Measurements from ENCODE around the gene HCFC1R1. TPM values are rescaled to one million over a fixed set of nuclear protein-coding genes. Genes with fewer than 3 reads are reported as not detected.

The HCFC1R1 gene
- total and polyA plus RNA-seq, 4 experiments from 2014 or later, result 16.0 to 23.8 (median 18.2) TPM

DNA sequence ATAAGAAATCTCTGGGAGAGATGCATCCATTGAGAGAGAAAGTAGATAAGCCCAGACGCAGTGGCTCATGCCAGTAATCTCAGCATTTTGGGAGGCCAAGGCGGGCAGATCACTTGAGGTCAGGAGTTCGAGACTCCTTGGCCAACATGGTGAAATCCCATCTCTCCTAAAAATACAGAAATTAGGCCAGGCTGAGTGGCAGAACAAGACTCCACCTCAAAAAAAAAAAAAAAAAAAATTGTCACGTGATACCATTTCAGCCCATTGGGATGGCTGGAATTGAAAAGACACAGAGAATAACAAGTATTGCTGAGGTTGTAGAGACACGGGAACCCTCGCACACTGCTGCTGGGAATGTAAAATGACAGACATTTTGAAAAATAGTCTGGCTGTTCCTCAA lies 38.8 kb upstream of the HCFC1R1 start:
- H3K9me3 ChIP-seq (ENCODE audit: control insufficient read depth in 1 of 2, low read length in 2 of 2), result no peaks in the 10 kb centered on the region
- peaks cover 26 to 77% (median 48%) of the 10 kb centered on the region in 4 donors for H3K4me1 Mint-ChIP-seq
- ChIA-PET POLR2A (ENCODE audit: partially characterized antibody) (interaction anchor here (1.4 to 8.8 kb wide), 6 partner anchors 14 to 96 kb away, joined by 4 to 217 read pairs (median 4); partner anchors contain the start of gene ZSCAN10), CTCF (ENCODE audit: partially characterized antibody) (interaction anchor here (0.7 to 13.3 kb wide), 6 partner anchors 13 to 221 kb away, joined by 3 to 362 read pairs (median 20); partner anchors contain the start of genes ZNF213 and ZSCAN10)
- H3K4me1 ChIP-seq (ENCODE audit: insufficient read depth, low read length), result peaks cover 63% of the 10 kb centered on the region
- peaks cover 5% of the 10 kb centered on the region for H3K36me3 ChIP-seq (ENCODE audit: insufficient read depth, low read length)
- no peak for DNase-seq
- peaks cover 0 to 4% (median 0%) of the 10 kb centered on the region in 8 donors for H3K9me3 Mint-ChIP-seq
- peak overlapping the region in 3 of 8 donors; percentile 68 to 100 (median 78) for H3K4me3 Mint-ChIP-seq
- intact Hi-C loops (cut with micrococcal nuclease), result no loop called here
- H3K27ac ChIP-seq (ENCODE audit: low read depth, low read length), result no peak overlapping the region
- H3K4me3 ChIP-seq (ENCODE audit: low read length in 2 of 2), result no peak overlapping the region
- no peaks in the 10 kb centered on the region for H3K27me3 ChIP-seq (ENCODE audit: insufficient read depth, low read length)
- H3K27ac Mint-ChIP-seq, result peak overlapping the region in 5 of 7 donors; percentile 77 to 98 (median 95)
- H3K36me3 Mint-ChIP-seq, result peaks cover 17 to 29% of the 10 kb centered on the region in 2 donors
- H3K27me3 Mint-ChIP-seq, result no peaks in the 10 kb centered on the region

- no peaks in the 10 kb centered on the region for H3K36me3 ChIP-seq (ENCODE audit: insufficient read depth, low read length)
- H3K36me3 Mint-ChIP-seq, result peaks cover 1 to 18% of the 10 kb centered on the region in 2 donors
- intact Hi-C loops (cut with micrococcal nuclease), result no loop called here
- peak overlapping the region; percentile 89 for H3K27ac ChIP-seq (ENCODE audit: low read depth, low read length)
- H3K9me3 Mint-ChIP-seq, result no peaks in the 10 kb centered on the region
- ChIA-PET POLR2A (ENCODE audit: partially characterized antibody) (interaction anchor here (0.9 to 6.7 kb wide), 12 partner anchors 10 to 99 kb away, joined by 3 to 129 read pairs (median 22); partner anchors contain the start of genes TNFRSF12A and ZNF213), CTCF (ENCODE audit: partially characterized antibody) (interaction anchor here (0.9 to 13.3 kb wide), 14 partner anchors 7 to 112 kb away, joined by 3 to 362 read pairs (median 13); partner anchors contain the start of genes ZNF213 and ZSCAN10)
- H3K4me1 ChIP-seq (ENCODE audit: insufficient read depth, low read length), result peaks cover 79% of the 10 kb centered on the region
- DNase-seq, result no peak
- H3K27ac Mint-ChIP-seq, result peak overlapping the region; percentile 83 to 95 (median 90)
- H3K27me3 Mint-ChIP-seq, result no peaks in the 10 kb centered on the region
- peak overlapping the region; percentile 77 to 95 (median 90) for H3K4me3 Mint-ChIP-seq
- H3K4me3 ChIP-seq (ENCODE audit: low read length in 2 of 2), result no peak overlapping the region
- H3K9me3 ChIP-seq (ENCODE audit: control insufficient read depth in 1 of 2, low read length in 2 of 2), result no peaks in the 10 kb centered on the region
- no peaks in the 10 kb centered on the region for H3K27me3 ChIP-seq (ENCODE audit: insufficient read depth, low read length)
- peaks cover 29 to 75% (median 55%) of the 10 kb centered on the region in 4 donors for H3K4me1 Mint-ChIP-seq
Measured at GRCh38 chr16:3060339-3061127, 36.8 kb upstream of the HCFC1R1 start.

DNA sequence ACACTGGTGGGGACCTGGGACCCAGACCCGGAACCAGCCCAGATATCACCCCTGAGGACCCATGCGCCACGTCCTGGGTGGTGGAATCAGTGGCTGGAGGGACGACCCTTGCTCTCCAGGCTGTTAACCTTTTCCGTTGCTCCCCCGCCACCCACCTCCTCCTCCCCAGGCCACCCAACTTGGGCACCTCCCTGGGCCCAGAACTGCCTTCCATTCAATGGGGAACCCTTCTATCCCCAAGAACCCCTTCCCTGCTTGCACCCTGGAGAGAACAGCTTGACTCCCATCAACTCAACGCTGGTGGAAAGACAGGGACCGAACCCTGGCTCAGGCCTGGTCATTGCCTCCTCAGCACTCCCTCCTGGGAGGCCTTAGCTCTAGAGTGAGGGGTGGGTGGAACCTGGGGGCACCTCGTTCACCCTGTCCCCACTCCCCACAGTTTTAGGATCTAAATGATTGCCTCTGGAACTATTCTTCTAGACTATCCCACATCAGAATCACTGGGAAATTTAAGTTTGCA lies 36.0 kb upstream of the HCFC1R1 start:
- H3K27me3 ChIP-seq (ENCODE audit: insufficient read depth, low read length), result no peaks in the 10 kb centered on the region
- no peaks in the 10 kb centered on the region for H3K9me3 ChIP-seq (ENCODE audit: control insufficient read depth in 1 of 2, low read length in 2 of 2)
- ChIA-PET CTCF (ENCODE audit: partially characterized antibody) (interaction anchor here (0.9 to 13.3 kb wide), 19 partner anchors 8 to 113 kb away, joined by 3 to 362 read pairs (median 10); partner anchors contain the start of genes ZNF213 and ZSCAN10), POLR2A (ENCODE audit: partially characterized antibody) (interaction anchor here (0.7 to 6.7 kb wide), 22 partner anchors 8 to 449 kb away, joined by 3 to 129 read pairs (median 12); partner anchors contain the start of genes TNFRSF12A, ZNF174, ZNF213 and ZSCAN10)
- intact Hi-C loops (cut with micrococcal nuclease), result loop anchor here (1.0 to 2.0 kb wide), 7 partner anchors 15 to 107 kb away; no protein-coding TSS in a partner anchor
- H3K4me1 ChIP-seq (ENCODE audit: insufficient read depth, low read length), result peaks cover 81% of the 10 kb centered on the region
- Mint-ChIP-seq H3K4me1 (peaks cover 35 to 75% (median 58%) of the 10 kb centered on the region in 4 donors), H3K36me3 (peaks cover 4 to 17% of the 10 kb centered on the region in 2 donors), H3K27ac (peak overlapping the region; percentile 83 to 95 (median 90)), H3K4me3 (peak overlapping the region; percentile 77 to 95 (median 90)), H3K9me3 (no peaks in the 10 kb centered on the region), H3K27me3 (no peaks in the 10 kb centered on the region)
- no peaks in the 10 kb centered on the region for H3K36me3 ChIP-seq (ENCODE audit: insufficient read depth, low read length)
- peak overlapping the region; percentile 89 for H3K27ac ChIP-seq (ENCODE audit: low read depth, low read length)
- H3K4me3 ChIP-seq (ENCODE audit: low read length in 2 of 2), result peak overlapping the region; percentile 23 to 89
- DNase-seq, result no peak

DNA sequence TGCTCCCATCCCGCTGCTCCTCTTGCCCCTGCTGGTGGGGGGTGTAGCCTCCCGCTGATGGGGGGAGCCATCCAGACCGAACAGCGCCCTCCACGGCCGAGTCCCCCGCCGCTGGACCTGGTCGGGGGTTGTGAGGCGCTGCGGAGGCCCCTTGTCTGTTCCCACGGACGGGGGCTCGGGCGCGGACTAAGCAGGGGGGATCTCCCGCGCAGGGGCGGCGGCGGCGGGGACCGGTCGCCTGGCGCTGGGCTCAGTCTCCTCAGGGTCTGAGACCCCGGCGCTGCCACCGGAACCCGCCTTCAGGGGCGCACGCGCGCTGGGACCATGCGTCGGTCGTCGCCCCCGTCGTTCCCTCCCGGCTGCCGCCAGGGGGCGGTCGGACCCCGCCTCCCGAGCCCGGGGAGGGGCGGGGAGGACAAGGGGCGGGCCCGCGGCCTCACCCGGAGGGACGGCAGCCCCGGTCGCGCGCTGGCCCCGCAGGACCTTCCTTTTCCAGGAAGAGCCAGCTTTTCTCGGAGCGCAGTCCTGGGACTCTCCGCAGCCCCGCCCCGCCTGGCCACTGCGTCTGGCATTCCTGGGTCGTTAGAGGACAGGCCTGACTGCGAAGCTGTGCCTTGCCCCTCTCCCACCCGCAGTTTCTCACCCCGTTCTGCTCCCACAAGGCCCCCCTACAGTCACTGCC lies 35.4 kb upstream of the HCFC1R1 start:
- H3K4me3 Mint-ChIP-seq, result peak overlapping the region; percentile 90 to 95 (median 94)

DNA sequence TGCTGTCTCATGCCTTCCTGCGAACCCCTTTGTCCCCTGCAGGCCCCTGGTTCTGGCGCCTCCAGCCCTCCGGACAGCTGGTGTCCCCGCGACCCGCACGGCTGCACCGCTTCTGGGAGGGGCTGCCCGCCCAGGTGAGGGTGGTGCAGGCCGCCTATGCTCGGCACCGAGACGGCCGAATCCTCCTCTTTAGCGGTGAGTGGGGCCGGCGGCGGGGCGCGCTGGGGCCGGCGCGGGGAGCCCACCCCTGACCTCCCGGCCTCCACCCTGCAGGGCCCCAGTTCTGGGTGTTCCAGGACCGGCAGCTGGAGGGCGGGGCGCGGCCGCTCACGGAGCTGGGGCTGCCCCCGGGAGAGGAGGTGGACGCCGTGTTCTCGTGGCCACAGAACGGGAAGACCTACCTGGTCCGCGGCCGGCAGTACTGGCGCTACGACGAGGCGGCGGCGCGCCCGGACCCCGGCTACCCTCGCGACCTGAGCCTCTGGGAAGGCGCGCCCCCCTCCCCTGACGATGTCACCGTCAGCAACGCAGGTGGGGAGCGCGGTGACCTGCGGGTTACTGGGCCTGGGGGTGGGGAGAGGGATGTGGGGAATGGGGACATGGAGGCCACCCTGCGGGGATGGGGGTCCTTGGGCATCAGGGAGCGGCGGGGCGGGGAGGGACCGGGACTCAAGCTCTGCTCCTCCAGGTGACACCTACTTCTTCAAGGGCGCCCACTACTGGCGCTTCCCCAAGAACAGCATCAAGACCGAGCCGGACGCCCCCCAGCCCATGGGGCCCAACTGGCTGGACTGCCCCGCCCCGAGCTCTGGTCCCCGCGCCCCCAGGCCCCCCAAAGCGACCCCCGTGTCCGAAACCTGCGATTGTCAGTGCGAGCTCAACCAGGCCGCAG lies 34.6 kb upstream of the HCFC1R1 start:
- H3K36me3 ChIP-seq (ENCODE audit: insufficient read depth, low read length), result no peaks in the 10 kb centered on the region
- Mint-ChIP-seq H3K9me3 (no peaks in the 10 kb centered on the region), H3K27me3 (no peaks in the 10 kb centered on the region), H3K4me1 (peaks cover 34 to 74% (median 57%) of the 10 kb centered on the region in 4 donors), H3K36me3 (peaks cover 4 to 22% of the 10 kb centered on the region in 2 donors), H3K4me3 (peak overlapping the region; percentile 90 to 95 (median 94)), H3K27ac (peak overlapping the region; percentile 82 to 93 (median 90))
- peak overlapping the region in 1 of 2 donors; percentile 89 for H3K4me3 ChIP-seq (ENCODE audit: low read length in 2 of 2)
- no peaks in the 10 kb centered on the region for H3K27me3 ChIP-seq (ENCODE audit: insufficient read depth, low read length)
- CTCF ChIA-PET (ENCODE audit: partially characterized antibody), result interaction anchor here (0.6 to 13.3 kb wide), 24 partner anchors 9 to 204 kb away, joined by 3 to 362 read pairs (median 6); partner anchors contain the start of genes HCFC1R1, THOC6, ZNF213 and ZSCAN10
- peak; percentile 43 to 69 (median 48) for DNase-seq
- POLR2A ChIA-PET (ENCODE audit: partially characterized antibody), result interaction anchor here (0.6 to 6.7 kb wide), 29 partner anchors 9 to 399 kb away, joined by 3 to 129 read pairs (median 7); partner anchors contain the start of genes MMP25, ZNF174, ZNF213 and ZSCAN10
- no peaks in the 10 kb centered on the region for H3K9me3 ChIP-seq (ENCODE audit: control insufficient read depth in 1 of 2, low read length in 2 of 2)
- intact Hi-C loops (cut with micrococcal nuclease), result loop anchor here (1.0 to 2.0 kb wide), 8 partner anchors 16 to 108 kb away; no protein-coding TSS in a partner anchor
- H3K27ac ChIP-seq (ENCODE audit: low read depth, low read length), result peak overlapping the region; percentile 89
- peaks cover 71% of the 10 kb centered on the region for H3K4me1 ChIP-seq (ENCODE audit: insufficient read depth, low read length)

More for the DNA sequence above, 35.4 kb upstream of the HCFC1R1 start:
- H3K27me3 ChIP-seq (ENCODE audit: insufficient read depth, low read length), result no peaks in the 10 kb centered on the region
- peak overlapping the region; percentile 89 for H3K27ac ChIP-seq (ENCODE audit: low read depth, low read length)
- Mint-ChIP-seq H3K9me3 (no peaks in the 10 kb centered on the region), H3K36me3 (peaks cover 4 to 18% of the 10 kb centered on the region in 2 donors), H3K4me1 (peaks cover 36 to 74% (median 58%) of the 10 kb centered on the region in 4 donors), H3K27me3 (no peaks in the 10 kb centered on the region), H3K27ac (peak overlapping the region; percentile 89 to 95 (median 92))
- no peaks in the 10 kb centered on the region for H3K36me3 ChIP-seq (ENCODE audit: insufficient read depth, low read length)
- no peaks in the 10 kb centered on the region for H3K9me3 ChIP-seq (ENCODE audit: control insufficient read depth in 1 of 2, low read length in 2 of 2)
- peak overlapping the region; percentile 23 to 89 for H3K4me3 ChIP-seq (ENCODE audit: low read length in 2 of 2)
- CTCF ChIA-PET (ENCODE audit: partially characterized antibody), result interaction anchor here (0.7 to 13.3 kb wide), 30 partner anchors 9 to 204 kb away, joined by 3 to 362 read pairs (median 4); partner anchors contain the start of genes HCFC1R1, THOC6, ZNF213 and ZSCAN10
- intact Hi-C loops (cut with micrococcal nuclease), result loop anchor here (1.0 to 2.0 kb wide), 7 partner anchors 16 to 107 kb away; no protein-coding TSS in a partner anchor
- peak; percentile 76 to 90 (median 85) for DNase-seq
- POLR2A ChIA-PET (ENCODE audit: partially characterized antibody), result interaction anchor here (0.7 to 6.7 kb wide), 29 partner anchors 8 to 450 kb away, joined by 3 to 129 read pairs (median 7); partner anchors contain the start of genes MMP25, ZNF174, ZNF213 and ZSCAN10
- H3K4me1 ChIP-seq (ENCODE audit: insufficient read depth, low read length), result peaks cover 79% of the 10 kb centered on the region

Data from CD4-positive, alpha-beta memory T cell (primary cell).